HG02884 (cell line): Measurements from ENCODE around the gene GJC2.

Experiments
- ATAC-seq: cut with Tn5 transposase; IDR thresholded peaks from one replicate; pipeline ENCODE4 v1.9.1; 2021; ENCODE audit warnings: mild to moderate bottlenecking, moderate library complexity; ENCODE audit not compliant: unreplicated experiment

GJC2 gene

GRCh38 chr1:228144193-228144992 lies 5.3 kb upstream of the GJC2 start:
- ATAC-seq, result no peak

DNA sequence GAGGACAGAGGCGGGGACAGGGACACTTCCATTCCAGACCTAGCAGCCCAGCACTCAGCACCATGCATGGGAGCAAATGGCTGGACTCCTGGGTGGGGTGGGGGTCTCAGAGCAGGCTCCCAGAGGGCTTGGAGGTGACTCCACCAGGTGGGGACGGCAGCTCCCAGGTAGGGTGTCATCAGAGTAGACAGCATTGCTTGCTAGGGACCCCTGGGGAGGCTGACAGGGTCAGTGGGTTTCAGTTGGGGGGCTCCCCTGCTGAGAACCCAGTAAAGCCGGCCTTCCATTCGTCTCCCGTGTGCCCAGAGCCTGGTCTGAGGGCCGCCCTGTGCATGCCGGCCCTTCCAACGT lies 4.8 kb upstream of the GJC2 start:
- ATAC-seq, result no peak

DNA sequence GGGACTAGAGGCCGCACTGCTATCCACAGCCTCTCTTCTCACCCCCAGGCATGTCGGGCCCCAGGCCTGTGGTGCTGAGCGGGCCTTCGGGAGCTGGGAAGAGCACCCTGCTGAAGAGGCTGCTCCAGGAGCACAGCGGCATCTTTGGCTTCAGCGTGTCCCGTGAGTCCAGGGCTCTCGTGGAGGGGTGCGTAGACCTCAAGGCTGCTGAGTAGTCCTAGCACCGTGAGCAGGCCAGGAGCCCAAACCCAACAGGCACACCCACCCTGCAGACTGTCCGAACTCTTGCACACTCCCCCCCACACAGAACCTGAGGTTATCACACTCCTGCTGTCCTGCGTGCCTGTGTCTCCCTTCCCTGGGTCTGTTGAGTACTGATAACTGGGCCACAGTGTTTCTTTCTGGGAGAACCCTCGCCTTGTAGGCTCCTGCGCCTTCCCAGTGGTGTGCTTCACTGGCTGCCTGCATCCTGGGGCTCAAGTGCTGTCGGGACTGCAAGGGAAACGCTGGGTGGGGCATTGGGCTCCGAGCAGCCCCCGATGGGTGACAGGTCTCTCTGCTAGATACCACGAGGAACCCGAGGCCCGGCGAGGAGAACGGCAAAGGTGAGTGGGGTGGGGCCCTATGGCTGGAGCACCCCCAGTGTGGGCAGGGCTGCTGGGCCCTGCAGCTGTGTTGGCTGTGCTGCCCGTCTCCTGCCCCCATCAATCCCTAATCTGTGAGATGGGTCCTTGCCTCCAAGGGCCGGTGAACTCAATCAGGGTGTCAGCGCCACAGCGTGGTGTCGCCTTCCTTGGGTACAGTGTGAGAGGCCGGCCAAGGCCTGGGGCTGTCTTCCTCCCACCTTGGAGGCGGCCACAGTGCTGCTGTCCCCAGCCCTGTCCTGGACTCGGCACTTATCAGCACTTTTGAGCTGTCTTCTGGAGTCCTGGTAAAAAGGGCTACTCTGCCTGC lies 4.0 kb upstream of the GJC2 start:
- ATAC-seq, result no peak

DNA sequence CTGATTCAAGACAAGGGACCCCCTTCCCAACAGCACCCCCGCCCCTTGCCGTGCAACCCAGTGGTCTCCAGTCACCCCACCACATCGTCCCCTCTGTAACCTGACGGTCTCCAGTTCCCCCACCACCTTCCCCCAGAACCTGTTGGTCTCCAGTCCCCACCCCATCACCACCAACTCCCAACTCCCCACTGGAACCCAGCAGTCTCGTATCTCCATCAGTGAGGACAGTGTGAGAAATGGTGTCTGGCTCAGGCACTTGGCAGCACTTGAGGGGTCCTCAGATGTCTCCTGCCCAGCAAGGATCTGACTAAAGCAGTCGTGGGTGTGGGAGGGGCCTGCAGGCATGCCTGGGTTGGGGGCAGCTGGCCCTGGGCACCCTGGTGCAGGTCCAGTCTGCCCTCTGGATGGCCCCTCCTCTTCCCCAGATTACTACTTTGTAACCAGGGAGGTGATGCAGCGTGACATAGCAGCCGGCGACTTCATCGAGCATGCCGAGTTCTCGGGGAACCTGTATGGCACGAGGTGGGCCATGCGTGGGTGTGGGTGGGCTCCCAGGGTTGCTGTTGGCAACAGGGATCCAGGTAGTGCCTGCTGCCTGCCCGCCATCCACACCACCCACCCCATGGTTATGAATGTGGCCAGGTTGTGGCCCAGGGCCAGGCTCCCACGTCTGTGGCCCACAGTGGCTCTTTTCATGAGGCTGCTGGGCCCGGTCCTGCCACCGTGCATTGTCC lies 3.1 kb upstream of the GJC2 start:
- no peak for ATAC-seq

GRCh38 chr1:228147151-228147693 lies 2.5 kb upstream of the GJC2 start:
- no peak for ATAC-seq

DNA sequence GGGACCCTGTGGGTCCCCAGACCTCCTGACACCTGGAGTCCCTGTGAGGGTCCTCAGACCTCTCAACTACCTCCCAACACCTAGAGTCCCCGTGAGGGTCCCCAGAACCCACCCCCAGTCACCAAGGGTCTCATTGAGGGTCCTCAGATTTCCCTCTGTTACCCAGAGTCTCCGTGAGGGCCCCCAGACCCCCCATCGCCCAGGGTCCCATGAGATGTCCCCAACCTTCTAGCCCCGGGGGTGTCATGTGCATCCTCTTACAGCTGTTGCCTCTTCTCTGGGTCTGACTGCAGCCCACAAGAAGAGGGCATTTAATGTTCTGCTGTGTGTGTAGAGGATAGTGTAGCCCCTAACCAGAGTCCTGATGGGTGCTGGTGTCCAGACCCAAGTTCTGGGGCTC lies 2.0 kb upstream of the GJC2 start:
- no peak for ATAC-seq

GRCh38 chr1:228148196-228148861 lies 1.4 kb upstream of the GJC2 start:
- ATAC-seq, result no peak

DNA sequence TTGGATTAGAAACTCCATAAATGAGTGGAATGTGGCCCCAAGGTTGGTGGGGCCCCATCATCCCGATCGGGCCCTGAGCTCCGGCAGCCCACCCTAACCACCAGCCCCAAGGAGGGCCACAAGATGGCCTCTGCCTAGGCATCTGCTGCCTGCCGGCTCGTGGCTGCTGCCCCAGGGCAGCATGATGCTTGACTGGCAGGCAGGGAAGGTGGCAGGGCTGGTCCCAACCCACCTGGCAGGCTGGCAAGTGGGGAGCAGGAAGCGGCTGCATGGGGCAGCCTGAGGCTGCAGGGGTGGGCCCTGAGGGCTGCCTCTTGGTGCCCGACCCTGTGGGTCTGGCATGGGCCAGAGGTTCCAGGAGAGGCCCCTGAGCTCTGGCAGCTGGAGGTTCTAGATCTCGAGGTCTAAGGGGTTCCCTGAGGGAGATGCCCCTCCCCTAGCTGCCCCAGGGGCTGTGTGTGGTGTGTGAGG lies 760 bp upstream of the GJC2 start:
- ATAC-seq, result no peak

GRCh38 chr1:228150120-228150460 lies 360 bp downstream of the GJC2 start:
- ATAC-seq, result no peak

DNA sequence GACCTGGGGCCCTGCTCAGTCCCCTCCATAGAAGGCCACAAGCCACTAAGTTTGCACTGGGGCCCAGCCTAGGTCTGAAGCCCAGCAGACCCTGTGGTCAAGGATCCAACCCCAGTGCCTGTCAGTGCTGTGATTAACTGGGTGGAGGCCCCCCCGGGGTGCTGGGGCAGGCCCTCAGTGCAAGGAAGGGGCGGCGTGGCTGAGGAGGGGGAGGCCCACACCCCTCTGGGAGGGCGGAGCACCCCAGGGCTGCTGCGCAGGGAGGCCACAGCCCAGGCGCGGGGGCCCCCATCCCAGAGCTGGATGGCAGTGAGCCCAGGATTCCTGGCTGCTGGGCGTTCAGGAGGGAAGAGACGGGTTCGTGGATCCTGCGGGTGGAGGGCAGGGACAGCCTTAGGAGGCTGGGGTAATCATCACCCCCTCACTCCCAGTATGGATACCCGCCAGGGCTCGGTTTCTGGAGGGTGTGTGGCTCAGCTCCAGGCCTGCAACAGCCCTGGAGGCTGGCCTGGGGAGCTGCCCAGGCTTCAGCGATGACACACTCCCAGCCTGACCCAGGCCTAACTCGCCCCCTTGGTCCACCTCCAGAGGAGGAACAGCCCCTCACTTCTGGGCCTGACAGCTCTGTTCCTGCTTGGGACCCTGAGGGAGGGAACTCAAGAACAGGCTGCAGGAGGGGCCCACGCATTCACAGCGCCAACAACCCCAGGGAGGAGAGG lies 890 bp downstream of the GJC2 start:
- no peak for ATAC-seq

DNA sequence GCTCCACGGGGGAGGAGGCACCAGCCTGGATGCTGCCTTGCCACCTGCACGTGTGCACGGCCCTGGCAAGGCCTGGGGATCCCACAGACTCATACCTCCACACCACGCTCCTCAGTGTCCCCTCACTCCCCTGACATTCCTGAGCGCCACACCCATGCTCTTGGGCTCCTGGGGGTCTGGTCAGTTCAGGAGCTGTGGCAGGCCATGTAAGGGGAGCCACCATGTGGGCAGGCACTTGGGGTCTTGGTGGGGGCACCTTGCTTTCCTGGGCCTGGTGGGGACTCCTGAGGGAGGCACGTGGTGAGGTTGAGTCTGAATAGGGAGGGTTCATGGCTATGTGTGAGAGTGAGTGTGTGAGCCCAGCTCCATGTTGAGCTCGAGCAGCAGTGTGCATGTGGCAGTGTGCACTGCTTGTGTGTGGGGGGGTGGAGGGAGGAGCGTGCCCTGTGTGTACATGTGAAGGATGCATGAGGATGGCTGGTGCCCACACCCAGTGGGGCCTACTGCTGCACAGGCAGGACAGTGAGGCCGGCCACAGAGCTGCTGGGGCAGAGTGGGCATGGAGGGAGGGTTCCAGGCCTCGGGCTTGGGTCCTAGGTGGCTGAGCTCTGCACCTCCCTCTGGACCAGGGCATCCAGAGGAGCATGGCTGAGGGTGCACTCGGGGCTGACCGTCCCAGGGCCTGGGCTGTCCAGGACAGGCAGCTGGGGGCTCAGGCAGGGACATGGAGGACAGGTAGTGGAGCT lies 1.6 kb downstream of the GJC2 start:
- no peak for ATAC-seq

GRCh38 chr1:228152097-228152917 lies 2.6 kb downstream of the GJC2 start:
- ATAC-seq, result no peak

- ATAC-seq, result no peak
Measured at GRCh38 chr1:228152918-228153258, 3.2 kb downstream of the GJC2 start.

DNA sequence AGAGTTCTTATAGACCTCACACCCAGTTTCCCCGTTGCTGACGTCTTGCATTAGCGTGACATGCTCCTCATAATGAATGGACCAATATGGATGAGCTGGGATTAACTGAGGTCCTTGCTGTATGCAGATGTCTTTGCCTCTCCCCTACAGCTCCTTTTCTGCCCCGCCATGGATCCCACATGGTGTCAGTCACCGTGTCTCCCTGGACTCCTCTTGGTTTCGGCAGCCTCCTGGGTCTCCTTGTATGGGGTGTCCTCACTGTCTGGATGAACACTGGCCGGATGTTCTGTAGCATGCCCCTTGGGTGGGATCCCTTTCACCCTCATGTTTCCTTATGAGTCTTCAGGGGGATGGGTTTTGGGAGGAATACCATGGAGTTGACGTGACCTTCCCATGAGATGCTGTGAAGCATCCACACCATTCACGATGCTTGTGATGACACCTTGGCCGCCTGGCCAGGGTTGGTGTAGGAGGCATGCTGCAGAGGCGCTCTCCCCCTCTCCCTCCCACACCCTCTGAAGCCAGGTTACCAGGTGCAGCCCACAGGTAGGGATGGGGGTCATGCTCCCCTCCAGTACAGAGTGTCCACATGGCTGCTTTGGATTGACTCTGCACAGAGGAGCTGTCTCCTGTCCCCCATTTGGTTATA lies 4.4 kb downstream of the GJC2 start:
- ATAC-seq, result no peak

GRCh38 chr1:228154670-228155571 lies 5.2 kb downstream of the GJC2 start:
- ATAC-seq, result no peak

DNA sequence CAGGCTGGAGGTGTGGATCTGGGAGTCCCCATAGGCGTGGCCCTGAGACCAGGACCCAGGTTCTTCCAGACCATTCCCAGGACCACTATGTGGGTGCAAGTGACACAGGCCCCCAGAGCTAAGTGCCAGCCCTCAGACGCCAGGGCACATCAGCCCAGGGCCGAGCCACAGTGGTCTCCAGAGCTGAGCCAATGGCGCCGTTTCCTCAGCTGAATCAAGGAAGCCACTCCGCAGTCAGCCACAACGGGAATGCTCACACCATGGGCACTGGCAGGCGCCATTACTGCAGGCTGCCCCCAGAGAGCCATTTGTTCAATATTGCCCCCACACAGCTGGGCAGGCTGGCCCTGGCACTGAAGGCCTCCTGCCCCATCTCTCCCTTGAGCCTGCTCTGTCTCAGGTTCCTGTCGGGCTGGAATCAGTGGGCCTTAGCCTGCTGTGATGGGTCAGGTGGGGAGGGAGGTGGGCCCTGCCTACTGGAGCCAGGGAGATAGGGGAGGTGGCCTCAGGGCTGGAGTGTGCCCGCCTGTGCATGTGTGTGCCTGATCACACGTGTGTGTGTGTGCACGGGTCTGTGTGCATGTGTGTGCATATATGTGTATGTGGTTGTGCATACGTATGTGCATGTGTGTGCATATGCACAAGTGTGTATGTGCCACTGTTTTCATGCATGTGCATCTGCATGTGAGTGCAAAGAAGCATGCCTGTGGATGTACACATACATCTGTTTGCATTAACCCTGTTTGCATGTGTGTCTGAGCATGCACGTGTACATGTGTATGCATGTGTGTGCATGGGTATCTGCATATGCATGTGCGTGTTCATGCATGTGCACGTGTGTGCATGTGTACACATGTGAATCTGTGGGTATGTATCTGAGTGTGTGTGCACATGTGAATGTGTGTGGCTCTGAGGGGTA lies 6.1 kb downstream of the GJC2 start:
- ATAC-seq, result no peak
